Measurements from ENCODE around the gene FOSL2.

The FOSL2 gene

GRCh38 chr2:28390746-28391563, 1.7 kb upstream of the FOSL2 start (continued):
- TF ChIP-seq EGR2 (tag by site-specific recombination; IDR thresholded peaks at IDR 0.05; ENCODE audit: low read depth) (0 out of 2 replicates have a peak, but pooled peaks have one; percentile 2), REST (tag by site-specific recombination; IDR thresholded peaks at IDR 0.05) (peak; percentile 73), ZBTB6 (tag by site-specific recombination; IDR thresholded peaks at IDR 0.05) (0 out of 2 replicates have a peak, but pooled peaks have one; percentile 34), SP3 (tag by site-specific recombination; IDR thresholded peaks at IDR 0.05) (peak; percentile 9; the same call in 1 of the 2 replicates), SP7 (tag by site-specific recombination; IDR thresholded peaks at IDR 0.05) (0 out of 2 replicates have a peak, but pooled peaks have one; percentile 10), ZNF768 (tag by site-specific recombination; IDR thresholded peaks at IDR 0.05) (no peak), ZNF341 (tag by site-specific recombination; IDR thresholded peaks at IDR 0.05; ENCODE audit: low read depth) (peak; percentile 44; the same call in 1 of the 2 replicates), ZNF639 (tag by site-specific recombination; IDR thresholded peaks at IDR 0.05) (0 out of 2 replicates have a peak, but pooled peaks have one; percentile 19), ZBTB8A (tag by site-specific recombination; IDR thresholded peaks at IDR 0.05) (0 out of 2 replicates have a peak, but pooled peaks have one; percentile 11)
- TF ChIP-seq, protein P1, sequence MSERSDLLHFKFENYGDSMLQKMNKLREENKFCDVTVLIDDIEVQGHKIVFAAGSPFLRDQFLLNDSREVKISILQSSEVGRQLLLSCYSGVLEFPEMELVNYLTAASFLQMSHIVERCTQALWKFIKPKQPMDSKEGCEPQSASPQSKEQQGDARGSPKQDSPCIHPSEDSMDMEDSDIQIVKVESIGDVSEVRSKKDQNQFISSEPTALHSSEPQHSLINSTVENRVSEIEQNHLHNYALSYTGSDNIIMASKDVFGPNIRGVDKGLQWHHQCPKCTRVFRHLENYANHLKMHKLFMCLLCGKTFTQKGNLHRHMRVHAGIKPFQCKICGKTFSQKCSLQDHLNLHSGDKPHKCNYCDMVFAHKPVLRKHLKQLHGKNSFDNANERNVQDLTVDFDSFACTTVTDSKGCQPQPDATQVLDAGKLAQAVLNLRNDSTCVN (tag by site-specific recombination; optimal IDR thresholded peaks at IDR 0.05) = peak; percentile 73
- TF ChIP-seq, protein P2, sequence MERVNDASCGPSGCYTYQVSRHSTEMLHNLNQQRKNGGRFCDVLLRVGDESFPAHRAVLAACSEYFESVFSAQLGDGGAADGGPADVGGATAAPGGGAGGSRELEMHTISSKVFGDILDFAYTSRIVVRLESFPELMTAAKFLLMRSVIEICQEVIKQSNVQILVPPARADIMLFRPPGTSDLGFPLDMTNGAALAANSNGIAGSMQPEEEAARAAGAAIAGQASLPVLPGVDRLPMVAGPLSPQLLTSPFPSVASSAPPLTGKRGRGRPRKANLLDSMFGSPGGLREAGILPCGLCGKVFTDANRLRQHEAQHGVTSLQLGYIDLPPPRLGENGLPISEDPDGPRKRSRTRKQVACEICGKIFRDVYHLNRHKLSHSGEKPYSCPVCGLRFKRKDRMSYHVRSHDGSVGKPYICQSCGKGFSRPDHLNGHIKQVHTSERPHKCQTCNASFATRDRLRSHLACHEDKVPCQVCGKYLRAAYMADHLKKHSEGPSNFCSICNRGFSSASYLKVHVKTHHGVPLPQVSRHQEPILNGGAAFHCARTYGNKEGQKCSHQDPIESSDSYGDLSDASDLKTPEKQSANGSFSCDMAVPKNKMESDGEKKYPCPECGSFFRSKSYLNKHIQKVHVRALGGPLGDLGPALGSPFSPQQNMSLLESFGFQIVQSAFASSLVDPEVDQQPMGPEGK (tag by site-specific recombination; IDR thresholded peaks at IDR 0.05) = 0 out of 2 replicates have a peak, but pooled peaks have one; percentile 37
- TF ChIP-seq, protein P3, sequence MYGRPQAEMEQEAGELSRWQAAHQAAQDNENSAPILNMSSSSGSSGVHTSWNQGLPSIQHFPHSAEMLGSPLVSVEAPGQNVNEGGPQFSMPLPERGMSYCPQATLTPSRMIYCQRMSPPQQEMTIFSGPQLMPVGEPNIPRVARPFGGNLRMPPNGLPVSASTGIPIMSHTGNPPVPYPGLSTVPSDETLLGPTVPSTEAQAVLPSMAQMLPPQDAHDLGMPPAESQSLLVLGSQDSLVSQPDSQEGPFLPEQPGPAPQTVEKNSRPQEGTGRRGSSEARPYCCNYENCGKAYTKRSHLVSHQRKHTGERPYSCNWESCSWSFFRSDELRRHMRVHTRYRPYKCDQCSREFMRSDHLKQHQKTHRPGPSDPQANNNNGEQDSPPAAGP (tag by site-specific recombination; IDR thresholded peaks at IDR 0.05) = peak; percentile 31; the same call in 1 of the 2 replicates

Measured in HEK293 (cell line).